Left lung (tissue), 10 donors: ENCODE measurements around the gene ZNF366. TPM values are rescaled to one million over a fixed set of nuclear protein-coding genes. Genes with fewer than 3 reads are reported as not detected.
A peak's percentile ranks its signal among the peaks of the same experiment; 100 is the strongest.

Experiments
- ATAC-seq: fragments of 200-7000 bp; cut with Tn5 transposase; one replicate; pipeline ENCODE4 v1.9.1; 2020; ENCODE audit warnings: moderate library complexity
- DNase-seq, 4 donors: peaks; one replicate each; pipeline ENCODE4 v3.0.0-alpha.2; 2013 to 2020
- H3K27ac ChIP-seq, 2 donors: fragments of 200-600 bp; sonication (generic) in 1 of 2; one replicate each; pipeline versions ENCODE4 v1.5.0 to v1.8.0; 2020 to 2021
- H3K27me3 ChIP-seq, 2 donors: fragments of 200-600 bp; sonication (generic) in 1 of 2; one replicate each; pipeline versions ENCODE4 v1.5.0 to v1.8.0; 2020 to 2021
- H3K36me3 ChIP-seq, 2 donors: fragments of 200-600 bp; sonication (generic) in 1 of 2; one replicate each; pipeline versions ENCODE4 v1.5.0 to v1.8.0; 2020 to 2021
- H3K4me1 ChIP-seq, 2 donors: fragments of 200-600 bp; one replicate each; pipeline ENCODE4 v1.8.0; 2021
- H3K4me3 ChIP-seq, 2 donors: fragments of 200-600 bp; sonication (generic) in 1 of 2; one replicate each; pipeline versions ENCODE4 v1.5.0 to v1.8.0; 2020 to 2021; ENCODE audit warnings: mild to moderate bottlenecking in 1 of 2
- H3K9me3 ChIP-seq, 2 donors: fragments of 200-600 bp; sonication (generic) in 1 of 2; one replicate each; pipeline versions ENCODE4 v1.5.0 to v1.8.0; 2020 to 2021
- CTCF ChIP-seq, 2 donors: fragments of 200-600 bp; sonication (generic) in 1 of 2; IDR thresholded peaks; one replicate each; pipeline versions ENCODE4 v1.5.0 to v1.8.0; 2021; ENCODE audit warnings: antibody characterized with exemption in 2 of 2
- intact Hi-C, 2 donors: fragments of 100-400 bp; cut with DNase I; formaldehyde crosslinking; loops; one replicate each; pipeline versions ENCODE4 v1.11.2 to v1.14.2; 2022
- polyA plus RNA-seq, 6 donors: library from polyadenylated mRNA; unstranded; fragments of 120-200 nt; gene quantifications; one replicate each; pipeline ENCODE4 v1.2.1, GENCODE V29; 2013; ENCODE audit not compliant: insufficient read length in 6 of 6
- total RNA-seq, 2 donors: library from RNA; stranded (reverse); fragmentation: NEBNext Ultra II Directional; extraction: Animal tissue kit (Norgen Biotek cat#: 25700); gene quantifications; one replicate each; pipeline ENCODE4 v1.2.1, GENCODE V29; 2021
- donor health status: DM: no; HTN: yes; CAD: no.
- donor health status: DM: no; HTN: no; CAD: no.

The ZNF366 gene
- total and polyA plus RNA-seq, 8 donors = 3.2 to 5.6 (median 4.0) TPM

GRCh38 chr5:72415616-72416325, 91.4 kb downstream of the ZNF366 start:
- DNase-seq = no peak
- H3K4me1 ChIP-seq = peaks cover 0 to 5% of the 10 kb centered on the region in 2 donors
- no peak overlapping the region for H3K27ac ChIP-seq
- no peak for ATAC-seq
- TF ChIP-seq CTCF (IDR thresholded peaks at IDR 0.05) = no peak
- no peaks in the 10 kb centered on the region for H3K36me3 ChIP-seq
- H3K9me3 ChIP-seq = no peaks in the 10 kb centered on the region
- intact Hi-C loops = no loop called here
- H3K27me3 ChIP-seq = no peaks in the 10 kb centered on the region
- H3K4me3 ChIP-seq = no peak overlapping the region

GRCh38 chr5:72412283-72413055, 94.7 kb downstream of the ZNF366 start:
- H3K4me3 ChIP-seq = no peak overlapping the region
- H3K9me3 ChIP-seq = no peaks in the 10 kb centered on the region
- no peak for TF ChIP-seq CTCF (IDR thresholded peaks at IDR 0.05)
- intact Hi-C loops = no loop called here
- no peak for DNase-seq
- peaks cover 0 to 5% of the 10 kb centered on the region in 2 donors for H3K4me1 ChIP-seq
- no peaks in the 10 kb centered on the region for H3K36me3 ChIP-seq
- no peak overlapping the region for H3K27ac ChIP-seq
- ATAC-seq = no peak
- no peaks in the 10 kb centered on the region for H3K27me3 ChIP-seq

GRCh38 chr5:72410688-72411295, 96.4 kb downstream of the ZNF366 start:
- ATAC-seq = peak; percentile 75
- Histone ChIP-seq H3K4me1 (peaks cover 0 to 5% of the 10 kb centered on the region in 2 donors), H3K27me3 (no peaks in the 10 kb centered on the region), H3K9me3 (no peaks in the 10 kb centered on the region), H3K27ac (no peak overlapping the region), H3K36me3 (no peaks in the 10 kb centered on the region), H3K4me3 (no peak overlapping the region)
- no peak for DNase-seq
- no peak for TF ChIP-seq CTCF (IDR thresholded peaks at IDR 0.05)
- intact Hi-C loops = no loop called here

- Histone ChIP-seq H3K4me1 (peaks cover 0 to 5% of the 10 kb centered on the region in 2 donors), H3K27ac (no peak overlapping the region), H3K4me3 (no peak overlapping the region), H3K27me3 (no peaks in the 10 kb centered on the region), H3K36me3 (no peaks in the 10 kb centered on the region), H3K9me3 (peaks cover 0 to 4% of the 10 kb centered on the region in 2 donors)
- ATAC-seq (no peak), DNase-seq (peak in 2 of 4 donors; percentile 39 to 64)
- no peak for TF ChIP-seq CTCF (IDR thresholded peaks at IDR 0.05)
- intact Hi-C loops = no loop called here
Measured at GRCh38 chr5:72408603-72409002, 98.6 kb downstream of the ZNF366 start.

- H3K27me3 ChIP-seq = no peaks in the 10 kb centered on the region
- intact Hi-C loops = no loop called here
- no peak for TF ChIP-seq CTCF (IDR thresholded peaks at IDR 0.05)
Measured at GRCh38 chr5:72408127-72408526, 99.1 kb downstream of the ZNF366 start.

More at GRCh38 chr5:72408127-72408526, 99.1 kb downstream of the ZNF366 start:
- peaks cover 0 to 5% of the 10 kb centered on the region in 2 donors for H3K4me1 ChIP-seq
- H3K27ac ChIP-seq = no peak overlapping the region
- H3K36me3 ChIP-seq = no peaks in the 10 kb centered on the region
- DNase-seq (no peak), ATAC-seq (no peak)
- H3K9me3 ChIP-seq = peaks cover 0 to 4% of the 10 kb centered on the region in 2 donors
- H3K4me3 ChIP-seq = no peak overlapping the region
